ENCODE measurements around the gene CHAC2. TPM values are rescaled to one million over a fixed set of nuclear protein-coding genes. Genes with fewer than 3 reads are reported as not detected.
"Not testable (repeated sequence)": the region's sequence is repeated elsewhere in the genome, so short reads cannot be mapped to it uniquely, and the experiment has no call there.

The CHAC2 gene
- 8.8 and 16.6 TPM in 2 replicates for total RNA-seq

GRCh38 chr2:53767405-53768241, at the start of gene CHAC2:
Gene CHAC2, plus strand, starts transcription at chr2:53767804. Its CDS starts 83 bp downstream, at chr2:53767887.
- DNase-seq (ENCODE audit: low read depth, low spot score) = peak; percentile 51

GRCh38 chr2:53720944-53721343, 46.7 kb upstream of the CHAC2 start:
- not testable (repeated sequence) for DNase-seq (ENCODE audit: low read depth, low spot score)

GRCh38 chr2:53724536-53724935, 43.1 kb upstream of the CHAC2 start:
- no peak for DNase-seq (ENCODE audit: low read depth, low spot score)

GRCh38 chr2:53725662-53726061, 41.9 kb upstream of the CHAC2 start:
- DNase-seq (ENCODE audit: low read depth, low spot score) = no peak

GRCh38 chr2:53727921-53728320, 39.7 kb upstream of the CHAC2 start:
- no peak for DNase-seq (ENCODE audit: low read depth, low spot score)

GRCh38 chr2:53729143-53729762, 38.4 kb upstream of the CHAC2 start:
- no peak for DNase-seq (ENCODE audit: low read depth, low spot score)

- no peak for DNase-seq (ENCODE audit: low read depth, low spot score)
Measured at GRCh38 chr2:53737091-53737490, 30.5 kb upstream of the CHAC2 start.

- no peak for DNase-seq (ENCODE audit: low read depth, low spot score)
Measured at GRCh38 chr2:53739032-53739431, 28.6 kb upstream of the CHAC2 start.

GRCh38 chr2:53740170-53740569, 27.4 kb upstream of the CHAC2 start:
- DNase-seq (ENCODE audit: low read depth, low spot score) = no peak

GRCh38 chr2:53744395-53745065, 23.1 kb upstream of the CHAC2 start:
- no peak for DNase-seq (ENCODE audit: low read depth, low spot score)

- DNase-seq (ENCODE audit: low read depth, low spot score) = no peak
Measured at GRCh38 chr2:53750041-53750768, 17.4 kb upstream of the CHAC2 start.

GRCh38 chr2:53751728-53752127, 15.9 kb upstream of the CHAC2 start:
- no peak for DNase-seq (ENCODE audit: low read depth, low spot score)

- DNase-seq (ENCODE audit: low read depth, low spot score) = no peak
Measured at GRCh38 chr2:53752385-53752784, 15.2 kb upstream of the CHAC2 start.

- no peak for DNase-seq (ENCODE audit: low read depth, low spot score)
Measured at GRCh38 chr2:53753041-53753440, 14.6 kb upstream of the CHAC2 start.

GRCh38 chr2:53755121-53755520, 12.5 kb upstream of the CHAC2 start:
- no peak for DNase-seq (ENCODE audit: low read depth, low spot score)

GRCh38 chr2:53756644-53757043, 11.0 kb upstream of the CHAC2 start:
- DNase-seq (ENCODE audit: low read depth, low spot score) = no peak

GRCh38 chr2:53757206-53757605, 10.4 kb upstream of the CHAC2 start:
- DNase-seq (ENCODE audit: low read depth, low spot score) = not testable (repeated sequence)

- DNase-seq (ENCODE audit: low read depth, low spot score) = no peak
Measured at GRCh38 chr2:53765767-53766166, 1.8 kb upstream of the CHAC2 start.

GRCh38 chr2:53768242-53768542, 588 bp downstream of the CHAC2 start:
- no peak for DNase-seq (ENCODE audit: low read depth, low spot score)

- no peak for DNase-seq (ENCODE audit: low read depth, low spot score)
Measured at GRCh38 chr2:53769318-53769945, 1.8 kb downstream of the CHAC2 start.

GRCh38 chr2:53770264-53770663, 2.7 kb downstream of the CHAC2 start:
- DNase-seq (ENCODE audit: low read depth, low spot score) = no peak
